Measurements from ENCODE around the gene C19orf81.

Gene C19orf81

DNA sequence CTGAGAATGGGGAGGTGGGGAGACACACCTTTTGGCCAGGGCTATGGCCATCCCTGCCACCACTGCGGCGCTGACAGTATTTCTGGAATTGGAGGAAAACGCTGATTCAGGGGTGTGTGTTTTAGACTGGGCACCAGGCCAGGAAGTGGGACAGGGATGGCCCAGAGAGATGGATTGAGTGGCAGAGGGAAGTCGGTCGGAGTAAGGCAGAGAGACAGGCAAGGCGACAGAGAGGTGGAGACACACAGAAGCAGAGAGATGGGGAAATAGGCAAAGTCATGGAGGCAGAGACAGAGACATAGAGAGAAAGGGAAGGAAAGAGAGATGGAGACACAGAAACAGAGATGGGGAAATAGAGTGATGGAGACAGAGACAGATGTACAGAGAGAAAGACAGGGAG, 4.1 kb upstream of the C19orf81 start:
- Histone ChIP-seq H2AFZ (ENCODE audit: low read length) (no peak overlapping the region), H3K79me2 (ENCODE audit: insufficient read depth, low read length) (no peaks in the 10 kb centered on the region), H3K4me2 (ENCODE audit: low read length) (no peak overlapping the region), H3K4me3 (ENCODE audit: low read depth, low read length, poor library complexity, severe bottlenecking) (no peak overlapping the region), H3K4me1 (ENCODE audit: insufficient read depth, low read length, severe bottlenecking) (no peaks in the 10 kb centered on the region), H4K20me1 (ENCODE audit: insufficient read depth, low read length) (no peaks in the 10 kb centered on the region), H3F3A (ENCODE audit: insufficient read depth, low read length) (no peaks in the 10 kb centered on the region), H3K9me2 (ENCODE audit: low read depth, low read length) (no peaks in the 10 kb centered on the region), H3K27ac (ENCODE audit: low read depth, low read length, poor library complexity, severe bottlenecking) (no peak overlapping the region), H3K9ac (ENCODE audit: low read length) (no peak overlapping the region), H3K36me3 (ENCODE audit: insufficient read depth, low read length) (no peaks in the 10 kb centered on the region), H3K27me3 (ENCODE audit: insufficient read depth, low read length) (no peaks in the 10 kb centered on the region; the same call in 1 of the 2 replicates), H3K9me3 (ENCODE audit: low read length) (no peaks in the 10 kb centered on the region)
- TF ChIP-seq, protein P1, sequence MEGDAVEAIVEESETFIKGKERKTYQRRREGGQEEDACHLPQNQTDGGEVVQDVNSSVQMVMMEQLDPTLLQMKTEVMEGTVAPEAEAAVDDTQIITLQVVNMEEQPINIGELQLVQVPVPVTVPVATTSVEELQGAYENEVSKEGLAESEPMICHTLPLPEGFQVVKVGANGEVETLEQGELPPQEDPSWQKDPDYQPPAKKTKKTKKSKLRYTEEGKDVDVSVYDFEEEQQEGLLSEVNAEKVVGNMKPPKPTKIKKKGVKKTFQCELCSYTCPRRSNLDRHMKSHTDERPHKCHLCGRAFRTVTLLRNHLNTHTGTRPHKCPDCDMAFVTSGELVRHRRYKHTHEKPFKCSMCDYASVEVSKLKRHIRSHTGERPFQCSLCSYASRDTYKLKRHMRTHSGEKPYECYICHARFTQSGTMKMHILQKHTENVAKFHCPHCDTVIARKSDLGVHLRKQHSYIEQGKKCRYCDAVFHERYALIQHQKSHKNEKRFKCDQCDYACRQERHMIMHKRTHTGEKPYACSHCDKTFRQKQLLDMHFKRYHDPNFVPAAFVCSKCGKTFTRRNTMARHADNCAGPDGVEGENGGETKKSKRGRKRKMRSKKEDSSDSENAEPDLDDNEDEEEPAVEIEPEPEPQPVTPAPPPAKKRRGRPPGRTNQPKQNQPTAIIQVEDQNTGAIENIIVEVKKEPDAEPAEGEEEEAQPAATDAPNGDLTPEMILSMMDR (IDR thresholded peaks at IDR 0.05; ENCODE audit: low read length): no peak
- no peak for TF ChIP-seq EZH2 (IDR thresholded peaks at IDR 0.05; ENCODE audit: borderline replicate concordance, low read length)

DNA sequence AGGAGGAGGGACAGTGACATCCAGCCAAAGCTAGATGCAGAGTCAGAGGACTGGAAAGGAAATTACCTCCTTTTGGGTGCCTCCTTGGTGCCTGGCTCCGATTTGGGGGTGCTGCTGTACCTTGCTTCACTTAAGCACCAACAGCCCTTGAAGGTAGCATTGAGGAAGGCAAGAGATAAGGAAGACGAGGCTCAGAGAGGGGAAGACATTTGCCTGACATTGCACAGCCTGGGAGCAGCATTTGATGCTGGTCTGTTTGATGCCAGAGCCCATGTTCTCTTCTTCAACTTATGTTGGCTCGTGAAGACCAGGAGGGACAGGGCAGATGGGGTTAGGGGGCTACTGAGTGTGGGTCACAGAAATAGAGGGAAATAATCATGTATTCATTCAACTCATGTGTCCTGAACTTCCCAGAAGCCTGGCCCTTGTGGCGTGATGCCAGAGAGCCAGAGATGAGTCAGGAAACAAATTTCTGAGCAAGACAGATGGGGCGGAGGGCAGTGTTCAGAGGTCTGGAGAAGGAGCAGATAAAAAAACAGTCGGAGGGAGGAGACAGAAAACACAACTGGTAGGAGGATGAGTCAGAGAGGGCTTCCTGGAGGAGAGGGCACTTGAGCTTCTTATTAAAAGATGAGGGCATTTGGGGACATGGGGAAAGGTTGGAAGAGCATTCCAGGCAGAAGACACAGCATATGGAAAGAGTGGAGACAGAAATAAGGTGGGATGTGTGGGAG, 3.0 kb upstream of the C19orf81 start:
- Histone ChIP-seq H3K9me2 (ENCODE audit: low read depth, low read length) (no peaks in the 10 kb centered on the region), H3K9me3 (ENCODE audit: low read length) (no peaks in the 10 kb centered on the region), H3K36me3 (ENCODE audit: insufficient read depth, low read length) (no peaks in the 10 kb centered on the region), H2AFZ (ENCODE audit: low read length) (no peak overlapping the region), H3K79me2 (ENCODE audit: insufficient read depth, low read length) (no peaks in the 10 kb centered on the region), H3K4me3 (ENCODE audit: low read depth, low read length, poor library complexity, severe bottlenecking) (no peak overlapping the region), H4K20me1 (ENCODE audit: insufficient read depth, low read length) (no peaks in the 10 kb centered on the region), H3F3A (ENCODE audit: insufficient read depth, low read length) (no peaks in the 10 kb centered on the region), H3K27me3 (ENCODE audit: insufficient read depth, low read length) (no peaks in the 10 kb centered on the region; the same call in 1 of the 2 replicates), H3K4me1 (ENCODE audit: insufficient read depth, low read length, severe bottlenecking) (no peaks in the 10 kb centered on the region), H3K27ac (ENCODE audit: low read depth, low read length, poor library complexity, severe bottlenecking) (no peak overlapping the region), H3K9ac (ENCODE audit: low read length) (no peak overlapping the region), H3K4me2 (ENCODE audit: low read length) (no peak overlapping the region)
- TF ChIP-seq, protein P1 (IDR thresholded peaks at IDR 0.05; ENCODE audit: low read length): no peak
- TF ChIP-seq EZH2 (IDR thresholded peaks at IDR 0.05; ENCODE audit: borderline replicate concordance, low read length): no peak

DNA sequence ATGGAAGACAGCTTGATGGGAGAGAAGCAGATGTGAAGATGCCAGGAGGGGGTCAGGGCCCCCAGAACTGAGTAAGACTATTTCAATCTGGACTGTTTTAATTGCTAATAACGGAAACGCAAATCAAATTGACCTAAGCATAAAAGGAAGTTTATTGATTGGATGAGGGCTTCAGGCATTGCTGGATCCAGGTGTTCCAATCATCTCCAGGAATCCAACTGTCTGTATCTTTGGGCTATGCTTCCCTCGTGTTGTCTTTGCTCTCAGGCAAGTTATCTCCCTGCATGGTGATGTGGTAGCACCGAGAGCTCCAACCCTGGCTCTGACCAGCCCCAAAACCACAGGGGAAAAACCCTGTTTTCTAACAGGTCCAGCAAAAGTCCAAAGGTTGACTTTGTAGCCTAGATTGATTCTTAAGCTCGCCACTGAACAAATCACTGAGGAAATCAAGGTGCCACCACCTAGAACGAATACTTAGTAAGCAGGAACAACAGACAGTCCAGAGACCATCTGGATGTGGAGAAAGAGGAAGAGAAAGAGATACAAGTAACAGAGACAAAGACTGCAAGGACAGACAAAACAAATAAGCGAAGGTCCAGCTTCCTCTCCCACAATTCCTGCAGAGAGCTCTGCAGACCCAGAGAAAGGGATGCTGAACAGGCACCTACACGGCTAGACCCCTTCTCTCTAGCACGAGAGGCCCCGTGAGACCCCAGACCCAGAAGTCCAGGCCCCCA, 1.2 kb upstream of the C19orf81 start:
- no peaks in the 10 kb centered on the region for H3K79me2 ChIP-seq (ENCODE audit: insufficient read depth, low read length)
- no peak overlapping the region for H2AFZ ChIP-seq (ENCODE audit: low read length)
- no peaks in the 10 kb centered on the region for H3K4me1 ChIP-seq (ENCODE audit: insufficient read depth, low read length, severe bottlenecking)
- no peaks in the 10 kb centered on the region for H3K36me3 ChIP-seq (ENCODE audit: insufficient read depth, low read length)
- H4K20me1 ChIP-seq (ENCODE audit: insufficient read depth, low read length): no peaks in the 10 kb centered on the region
- no peaks in the 10 kb centered on the region; the same call in 1 of the 2 replicates for H3K27me3 ChIP-seq (ENCODE audit: insufficient read depth, low read length)
- no peak overlapping the region for H3K9ac ChIP-seq (ENCODE audit: low read length)
- H3K9me3 ChIP-seq (ENCODE audit: low read length): no peaks in the 10 kb centered on the region
- no peak overlapping the region for H3K27ac ChIP-seq (ENCODE audit: low read depth, low read length, poor library complexity, severe bottlenecking)
- H3F3A ChIP-seq (ENCODE audit: insufficient read depth, low read length): no peaks in the 10 kb centered on the region
- H3K4me3 ChIP-seq (ENCODE audit: low read depth, low read length, poor library complexity, severe bottlenecking): no peak overlapping the region
- no peak overlapping the region for H3K4me2 ChIP-seq (ENCODE audit: low read length)
- TF ChIP-seq, protein P1 (IDR thresholded peaks at IDR 0.05; ENCODE audit: low read length): no peak
- no peak for TF ChIP-seq EZH2 (IDR thresholded peaks at IDR 0.05; ENCODE audit: borderline replicate concordance, low read length)
- no peaks in the 10 kb centered on the region for H3K9me2 ChIP-seq (ENCODE audit: low read depth, low read length)
